Measurements from ENCODE around the gene IFT20. TPM values are rescaled to one million over a fixed set of nuclear protein-coding genes. Genes with fewer than 3 reads are reported as not detected.

IFT20 gene
- total RNA-seq, 3 donors from 2014 or later = 40.2 to 52.8 (median 47.2) TPM

DNA sequence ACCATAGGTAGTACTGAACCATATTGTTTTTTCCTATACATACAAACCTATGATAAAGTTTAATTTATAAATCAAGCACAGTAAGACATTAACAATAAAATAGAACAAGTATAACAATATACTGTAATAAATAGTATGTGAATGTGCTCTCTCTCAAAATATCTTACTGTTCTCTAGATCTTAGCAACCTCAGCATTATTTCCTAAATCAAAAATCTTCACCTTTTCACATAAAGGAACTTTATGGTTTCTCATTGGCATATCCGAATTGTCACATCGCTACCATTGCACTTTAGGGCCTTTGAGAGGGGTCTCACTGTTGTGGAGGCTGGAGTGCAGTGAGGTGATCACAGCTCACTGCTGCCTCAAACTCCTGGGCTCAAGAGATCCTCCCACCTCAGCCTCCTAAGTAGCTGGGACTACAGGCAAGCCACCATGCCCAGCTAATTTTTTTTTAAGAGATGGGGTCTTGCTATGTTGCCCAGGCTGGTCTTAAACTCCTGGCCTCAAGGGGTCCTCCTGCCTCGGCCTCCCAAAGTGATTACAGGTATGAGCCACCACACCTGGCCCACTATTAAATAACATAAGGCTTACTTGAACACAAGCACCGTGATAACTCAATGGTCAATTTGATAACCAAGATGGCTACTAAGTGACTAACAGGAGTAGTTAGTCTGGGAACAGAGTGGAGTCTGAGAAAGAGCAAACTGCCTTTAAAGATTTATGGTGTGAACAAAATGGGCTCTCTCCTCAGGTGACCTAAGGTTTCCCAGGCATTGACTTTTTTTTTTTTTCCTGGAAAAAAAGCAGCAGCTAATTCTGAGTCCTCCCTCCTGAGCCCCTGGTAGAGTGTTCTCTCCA, 19.2 kb downstream of the IFT20 start:
- DNase-seq (ENCODE audit: low spot score in 2 of 2) = no peak
- Histone ChIP-seq H3K4me3 (no peak overlapping the region), H3K27me3 (no peaks in the 10 kb centered on the region), H3K27ac (no peak overlapping the region), H3K36me3 (no peaks in the 10 kb centered on the region), H3K9me3 (no peaks in the 10 kb centered on the region), H3K4me1 (no peaks in the 10 kb centered on the region)
- TF ChIP-seq, protein P1, sequence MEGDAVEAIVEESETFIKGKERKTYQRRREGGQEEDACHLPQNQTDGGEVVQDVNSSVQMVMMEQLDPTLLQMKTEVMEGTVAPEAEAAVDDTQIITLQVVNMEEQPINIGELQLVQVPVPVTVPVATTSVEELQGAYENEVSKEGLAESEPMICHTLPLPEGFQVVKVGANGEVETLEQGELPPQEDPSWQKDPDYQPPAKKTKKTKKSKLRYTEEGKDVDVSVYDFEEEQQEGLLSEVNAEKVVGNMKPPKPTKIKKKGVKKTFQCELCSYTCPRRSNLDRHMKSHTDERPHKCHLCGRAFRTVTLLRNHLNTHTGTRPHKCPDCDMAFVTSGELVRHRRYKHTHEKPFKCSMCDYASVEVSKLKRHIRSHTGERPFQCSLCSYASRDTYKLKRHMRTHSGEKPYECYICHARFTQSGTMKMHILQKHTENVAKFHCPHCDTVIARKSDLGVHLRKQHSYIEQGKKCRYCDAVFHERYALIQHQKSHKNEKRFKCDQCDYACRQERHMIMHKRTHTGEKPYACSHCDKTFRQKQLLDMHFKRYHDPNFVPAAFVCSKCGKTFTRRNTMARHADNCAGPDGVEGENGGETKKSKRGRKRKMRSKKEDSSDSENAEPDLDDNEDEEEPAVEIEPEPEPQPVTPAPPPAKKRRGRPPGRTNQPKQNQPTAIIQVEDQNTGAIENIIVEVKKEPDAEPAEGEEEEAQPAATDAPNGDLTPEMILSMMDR (IDR thresholded peaks at IDR 0.05) = no peak
- no peak for TF ChIP-seq POLR2AphosphoS5 (IDR thresholded peaks at IDR 0.05)
- TF ChIP-seq POLR2A (IDR thresholded peaks at IDR 0.05) = no peak
- intact Hi-C loops (cut with DNase I; ENCODE audit: low total_unique reads) = no loop called here

DNA sequence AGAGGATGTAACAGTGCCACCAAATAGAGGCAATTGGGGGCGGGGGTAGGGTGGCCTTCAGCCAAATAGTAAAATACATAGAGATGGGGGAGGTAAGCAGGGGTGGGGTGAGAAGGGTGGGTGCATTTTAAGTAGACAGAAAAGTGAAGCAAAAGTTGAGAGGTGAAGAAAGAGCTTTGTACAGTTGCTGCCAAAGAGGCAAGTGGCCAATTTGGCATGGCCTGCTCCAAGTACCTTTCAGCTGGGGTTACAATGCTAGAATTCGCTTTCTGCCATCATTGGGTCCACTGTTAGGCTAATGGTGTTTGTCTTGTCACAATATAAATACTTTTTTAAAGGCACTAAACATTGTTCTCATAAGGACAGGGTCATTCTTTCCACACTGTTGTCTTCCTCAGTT, 21.4 kb downstream of the IFT20 start:
- H3K27me3 ChIP-seq = no peaks in the 10 kb centered on the region
- H3K9me3 ChIP-seq = no peaks in the 10 kb centered on the region
- intact Hi-C loops (cut with DNase I; ENCODE audit: low total_unique reads) = no loop called here
- no peaks in the 10 kb centered on the region for H3K4me1 ChIP-seq
- H3K4me3 ChIP-seq = no peak overlapping the region
- TF ChIP-seq POLR2A (IDR thresholded peaks at IDR 0.05) (no peak), POLR2AphosphoS5 (IDR thresholded peaks at IDR 0.05) (no peak)
- TF ChIP-seq, protein P1 (IDR thresholded peaks at IDR 0.05) = no peak
- no peak overlapping the region for H3K27ac ChIP-seq
- DNase-seq (ENCODE audit: low spot score in 2 of 2) = no peak
- no peaks in the 10 kb centered on the region for H3K36me3 ChIP-seq

DNA sequence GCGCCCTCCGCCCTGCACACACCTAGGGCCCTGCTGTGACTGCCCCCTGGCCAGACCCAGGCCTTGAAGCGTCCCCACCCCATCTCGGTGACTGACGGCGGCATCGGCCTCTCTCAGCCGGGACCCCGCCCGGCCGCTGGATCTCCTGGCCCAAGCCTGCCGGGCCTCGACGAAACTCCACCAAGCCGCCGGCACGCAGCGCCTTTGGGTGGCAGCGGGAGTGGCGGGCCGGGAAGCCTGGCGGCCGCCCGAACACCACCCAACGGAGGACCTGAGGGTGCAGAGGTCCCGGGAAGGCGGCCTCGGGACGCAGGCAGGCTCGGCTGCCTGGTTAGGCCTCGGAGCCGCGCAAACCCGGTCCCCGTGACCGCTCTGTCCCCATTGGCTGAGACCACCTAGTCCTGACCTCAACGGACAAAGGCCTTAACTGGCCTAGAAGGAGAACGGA, 28.3 kb downstream of the IFT20 start:
- no peak for TF ChIP-seq POLR2AphosphoS5 (IDR thresholded peaks at IDR 0.05)
- no peaks in the 10 kb centered on the region for H3K4me1 ChIP-seq
- no peak overlapping the region for H3K4me3 ChIP-seq
- no peaks in the 10 kb centered on the region for H3K9me3 ChIP-seq
- H3K36me3 ChIP-seq = no peaks in the 10 kb centered on the region
- H3K27ac ChIP-seq = no peak overlapping the region
- DNase-seq (ENCODE audit: low spot score in 2 of 2) = no peak
- intact Hi-C loops (cut with DNase I; ENCODE audit: low total_unique reads) = no loop called here
- H3K27me3 ChIP-seq = peaks cover 0 to 7% of the 10 kb centered on the region in 2 donors

DNA sequence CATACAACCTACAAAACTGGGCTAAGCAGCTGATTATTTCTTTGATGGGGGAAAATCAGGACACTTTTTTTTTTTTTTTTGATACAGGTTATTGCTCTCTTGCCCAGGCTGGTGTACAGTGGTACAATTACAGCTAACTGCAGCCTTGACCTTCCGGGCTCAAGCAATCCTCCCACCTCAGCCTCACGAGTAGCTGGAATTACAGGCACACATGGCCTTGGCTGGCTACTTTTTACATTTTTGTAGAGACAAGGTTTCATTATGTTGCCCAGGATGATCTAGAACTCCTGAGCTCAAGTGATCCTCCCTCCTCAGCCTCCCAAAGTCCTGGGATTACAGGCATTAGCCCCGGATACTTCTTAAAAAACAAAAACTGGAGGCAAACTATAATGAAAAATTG, 36.8 kb downstream of the IFT20 start:
- Histone ChIP-seq H3K27me3 (no peaks in the 10 kb centered on the region), H3K9me3 (no peaks in the 10 kb centered on the region), H3K36me3 (no peaks in the 10 kb centered on the region), H3K4me1 (no peaks in the 10 kb centered on the region), H3K4me3 (no peak overlapping the region), H3K27ac (no peak overlapping the region)
- TF ChIP-seq POLR2A (IDR thresholded peaks at IDR 0.05) = no peak
- no peak for TF ChIP-seq POLR2AphosphoS5 (IDR thresholded peaks at IDR 0.05)
- TF ChIP-seq, protein P1 (IDR thresholded peaks at IDR 0.05) = no peak
- intact Hi-C loops (cut with DNase I; ENCODE audit: low total_unique reads) = no loop called here
- DNase-seq (ENCODE audit: low spot score in 2 of 2) = no peak

DNA sequence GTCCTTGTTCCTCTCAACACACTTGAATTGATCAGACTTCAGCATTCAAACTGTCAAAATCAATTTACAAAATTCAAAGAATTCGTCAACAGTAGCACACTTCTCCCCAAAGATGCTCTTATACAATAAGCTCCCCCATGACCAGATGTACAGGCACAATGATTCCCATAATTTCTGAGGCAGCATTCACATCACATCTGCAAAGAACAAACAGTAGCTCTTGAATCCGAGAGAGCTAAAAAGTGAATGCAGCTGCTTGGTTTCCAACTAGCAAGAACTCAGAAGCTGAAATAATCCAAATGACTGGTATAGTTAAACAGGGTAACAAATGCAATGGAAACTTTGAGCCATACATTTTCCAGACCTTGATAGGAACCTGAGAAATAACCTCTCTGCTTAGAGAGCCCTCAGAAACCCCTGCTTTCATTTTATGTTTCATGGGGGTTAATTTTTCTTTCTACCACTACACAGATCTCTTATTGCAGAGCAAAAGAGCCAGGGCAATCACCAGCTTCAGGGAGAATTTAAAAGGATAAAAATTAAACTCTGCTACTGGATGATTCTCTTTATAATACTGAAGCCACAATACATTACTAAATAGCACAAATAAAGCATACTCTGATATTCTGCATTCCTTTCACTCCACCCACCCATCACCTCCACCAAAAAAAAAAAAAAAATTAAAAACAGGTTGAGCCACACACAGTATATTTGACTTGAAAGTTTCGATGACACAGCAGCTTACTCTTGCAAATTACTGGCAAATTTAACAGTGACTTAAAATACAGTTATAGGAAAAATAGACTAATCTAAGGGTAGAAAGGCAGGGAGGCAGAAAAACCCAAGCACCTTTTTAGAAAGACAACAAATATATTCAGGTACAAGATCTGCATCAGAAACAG, 39.3 kb downstream of the IFT20 start:
- intact Hi-C loops (cut with DNase I; ENCODE audit: low total_unique reads) = no loop called here
- no peak for TF ChIP-seq POLR2A (IDR thresholded peaks at IDR 0.05)
- TF ChIP-seq POLR2AphosphoS5 (IDR thresholded peaks at IDR 0.05) = no peak
- TF ChIP-seq, protein P1 (IDR thresholded peaks at IDR 0.05) = no peak
- Histone ChIP-seq H3K36me3 (no peaks in the 10 kb centered on the region), H3K4me3 (no peak overlapping the region), H3K27me3 (no peaks in the 10 kb centered on the region), H3K4me1 (no peaks in the 10 kb centered on the region), H3K9me3 (no peaks in the 10 kb centered on the region), H3K27ac (no peak overlapping the region)
- no peak for DNase-seq (ENCODE audit: low spot score in 2 of 2)
